H9 (cell line): ENCODE data around the gene BEST2. TPM values are rescaled to one million over a fixed set of nuclear protein-coding genes. Genes with fewer than 3 reads are reported as not detected.
A peak's percentile ranks its signal among the peaks of the same experiment; 100 is the strongest.

Source experiments
- DNase-seq: peaks from one replicate; pipeline ENCODE4 v3.0.0-alpha.2; 2017
- H2AFZ ChIP-seq: one replicate; pipeline ENCODE4 v1.6.1; 2013; ENCODE audit warnings: mild to moderate bottlenecking, low read length, control low read depth, moderate library complexity
- H2AK5ac ChIP-seq: 2 replicates; pipeline ENCODE4 v1.6.1; 2013; ENCODE audit warnings: low read length, control low read depth, mixed read lengths; ENCODE audit not compliant: insufficient read length
- H2BK120ac ChIP-seq: one replicate; pipeline ENCODE4 v1.6.1; 2013; ENCODE audit warnings: low read depth, mild to moderate bottlenecking, low read length, control low read depth, inconsistent platforms; ENCODE audit not compliant: poor library complexity, severe bottlenecking
- H2BK12ac ChIP-seq: 2 replicates; pipeline ENCODE4 v1.6.1; 2013; ENCODE audit warnings: low read length, control low read depth, mixed read lengths, low read depth; ENCODE audit not compliant: insufficient read length
- H2BK15ac ChIP-seq: 2 replicates; pipeline ENCODE4 v1.6.1; 2013; ENCODE audit warnings: low read depth, low read length, control low read depth
- H2BK20ac ChIP-seq: one replicate; pipeline ENCODE4 v1.6.1; 2013; ENCODE audit warnings: low read depth, mild to moderate bottlenecking, low read length, control low read depth, inconsistent platforms; ENCODE audit not compliant: poor library complexity, severe bottlenecking
- H2BK5ac ChIP-seq: 2 replicates; pipeline ENCODE4 v1.6.1; 2013; ENCODE audit warnings: low read length, control low read depth, mixed read lengths; ENCODE audit not compliant: insufficient read length
- H3K14ac ChIP-seq: 2 replicates; pipeline ENCODE4 v1.6.1; 2013; ENCODE audit warnings: low read length, control low read depth; ENCODE audit not compliant: insufficient read depth
- H3K18ac ChIP-seq: 2 replicates; pipeline ENCODE4 v1.6.1; 2013; ENCODE audit warnings: low read depth, mild to moderate bottlenecking, mixed read lengths, low read length, control low read depth; ENCODE audit not compliant: insufficient read length
- H3K23ac ChIP-seq: 2 replicates; pipeline ENCODE4 v1.6.1; 2013; ENCODE audit warnings: low read length, control low read depth, mixed read lengths, low read depth; ENCODE audit not compliant: insufficient read length
- H3K23me2 ChIP-seq: 2 replicates; pipeline ENCODE4 v1.6.1; 2013; ENCODE audit warnings: low read depth, mild to moderate bottlenecking, mixed read lengths, low read length, control low read depth; ENCODE audit not compliant: insufficient read length, poor library complexity, severe bottlenecking
- H3K27ac ChIP-seq: 2 replicates; pipeline ENCODE4 v1.5.1; 2013; ENCODE audit warnings: low read length, control low read depth, mixed read lengths, low read depth; ENCODE audit not compliant: insufficient read length
- H3K27me3 ChIP-seq: 2 replicates; pipeline ENCODE4 v1.6.1; 2013; ENCODE audit warnings: low read length, control low read depth, inconsistent platforms; ENCODE audit not compliant: insufficient read depth
- H3K4ac ChIP-seq: 2 replicates; pipeline ENCODE4 v1.6.1; 2013; ENCODE audit warnings: low read depth, mild to moderate bottlenecking, control low read depth, inconsistent platforms, low read length, moderate library complexity
- H3K4me1 ChIP-seq: 2 replicates; pipeline ENCODE4 v1.6.1; 2013; ENCODE audit warnings: low read length, control low read depth, inconsistent platforms; ENCODE audit not compliant: insufficient read depth
- H3K4me2 ChIP-seq: 2 replicates; pipeline ENCODE4 v1.6.1; 2013; ENCODE audit warnings: low read length, control low read depth, mixed read lengths; ENCODE audit not compliant: insufficient read length, insufficient read depth
- H3K56ac ChIP-seq: 2 replicates; pipeline ENCODE4 v1.6.1; 2013; ENCODE audit warnings: low read depth, mild to moderate bottlenecking, mixed read lengths, low read length, control low read depth; ENCODE audit not compliant: insufficient read length
- H3K79me1 ChIP-seq: 2 replicates; pipeline ENCODE4 v1.6.1; 2013; ENCODE audit warnings: low read depth, mild to moderate bottlenecking, moderate library complexity, low read length, control low read depth, inconsistent platforms; ENCODE audit not compliant: insufficient read depth, poor library complexity, severe bottlenecking
- H3K79me2 ChIP-seq: 2 replicates; pipeline ENCODE4 v1.6.1; 2013; ENCODE audit warnings: low read length, control low read depth, inconsistent platforms; ENCODE audit not compliant: insufficient read depth
- H3K9ac ChIP-seq: 2 replicates; pipeline ENCODE4 v1.6.1; 2013; ENCODE audit warnings: low read length, control low read depth, mixed read lengths; ENCODE audit not compliant: insufficient read length; ENCODE audit errors: extremely low read depth
- H3K9me3 ChIP-seq: one replicate; pipeline ENCODE4 v1.6.1; 2013; ENCODE audit warnings: low read depth, low read length, inconsistent platforms; ENCODE audit not compliant: control insufficient read depth
- H3T11ph ChIP-seq: one replicate; pipeline ENCODE4 v1.6.1; 2013; ENCODE audit warnings: mild to moderate bottlenecking, low read length, control low read depth, inconsistent platforms
- H4K20me1 ChIP-seq: one replicate; pipeline ENCODE4 v1.6.1; 2013; ENCODE audit not compliant: control insufficient read depth, insufficient read length, insufficient read depth
- H4K5ac ChIP-seq: 2 replicates; pipeline ENCODE4 v1.6.1; 2013; ENCODE audit warnings: low read depth, mild to moderate bottlenecking, mixed read lengths, low read length, control low read depth; ENCODE audit not compliant: insufficient read length
- H4K8ac ChIP-seq: replicated peaks from 2 replicates; pipeline ENCODE4 v1.6.1; 2013; ENCODE audit warnings: low read length, control low read depth, mixed read lengths, low read depth; ENCODE audit not compliant: insufficient read length
- H4K91ac ChIP-seq: 2 replicates; pipeline ENCODE4 v1.6.1; 2013; ENCODE audit warnings: low read depth, mild to moderate bottlenecking, moderate library complexity, mixed read lengths, low read length, control low read depth; ENCODE audit not compliant: insufficient read length
- H3K27ac Mint-ChIP-seq, 3 experiments: 2 replicates in 2 of 3; 3 replicates in 1 of 3; pipeline ENCODE4 v1.8.0; 2020 to 2021; ENCODE audit warnings: mixed read lengths in 3 of 3, mild to moderate bottlenecking in 1 of 3, moderate library complexity in 1 of 3
- H3K27me3 Mint-ChIP-seq: 2 replicates; pipeline ENCODE4 v1.8.0; 2021; ENCODE audit warnings: low read depth, mild to moderate bottlenecking, moderate library complexity, mixed read lengths
- H3K36me3 Mint-ChIP-seq, 3 experiments: 2 replicates in 2 of 3; 3 replicates in 1 of 3; pipeline ENCODE4 v1.8.0; 2020 to 2021; ENCODE audit warnings: low read depth in 3 of 3, mixed read lengths in 3 of 3; ENCODE audit not compliant: insufficient read depth in 1 of 3
- H3K4me1 Mint-ChIP-seq, 2 experiments: 2 replicates each; pipeline ENCODE4 v1.8.0; 2020; ENCODE audit warnings: mixed read lengths in 2 of 2
- H3K4me3 Mint-ChIP-seq, 2 experiments: 2 replicates in 1 of 2; 3 replicates in 1 of 2; pipeline ENCODE4 v1.8.0; 2020 to 2021; ENCODE audit warnings: mild to moderate bottlenecking in 2 of 2, mixed read lengths in 2 of 2, moderate library complexity in 1 of 2
- H3K9me3 Mint-ChIP-seq, 2 experiments: 2 replicates in 1 of 2; 3 replicates in 1 of 2; pipeline ENCODE4 v1.8.0; 2020; ENCODE audit warnings: mild to moderate bottlenecking in 2 of 2, mixed read lengths in 2 of 2, moderate library complexity in 1 of 2
- WGBS: extraction: QIAGEN DNeasy Blood & Tissue Kit; methylation state at CpG from one replicate; pipeline ENCODE4 v1.1.7; 2013; ENCODE audit warnings: missing lambda C conversion rate, low lambda C conversion rate, mixed read lengths; ENCODE audit not compliant: insufficient read length; ENCODE audit errors: extremely low coverage; 5-methylcytosine and 5-hydroxymethylcytosine counted together
- total RNA-seq: library from RNA; stranded (reverse); gene quantifications from 2 replicates; pipeline ENCODE4 v1.2.1, GENCODE V29; 2021
- TF ChIP-seq, protein P1 (sequence below): fragments of 200-600 bp; sonication (generic); conservative IDR thresholded peaks from 3 replicates; pipeline ENCODE4 v1.8.0; 2021; ENCODE audit warnings: antibody characterized with exemption, mild to moderate bottlenecking

The BEST2 gene
- total RNA-seq, 1 experiment from 2014 or later, result 1.6 TPM

DNA sequence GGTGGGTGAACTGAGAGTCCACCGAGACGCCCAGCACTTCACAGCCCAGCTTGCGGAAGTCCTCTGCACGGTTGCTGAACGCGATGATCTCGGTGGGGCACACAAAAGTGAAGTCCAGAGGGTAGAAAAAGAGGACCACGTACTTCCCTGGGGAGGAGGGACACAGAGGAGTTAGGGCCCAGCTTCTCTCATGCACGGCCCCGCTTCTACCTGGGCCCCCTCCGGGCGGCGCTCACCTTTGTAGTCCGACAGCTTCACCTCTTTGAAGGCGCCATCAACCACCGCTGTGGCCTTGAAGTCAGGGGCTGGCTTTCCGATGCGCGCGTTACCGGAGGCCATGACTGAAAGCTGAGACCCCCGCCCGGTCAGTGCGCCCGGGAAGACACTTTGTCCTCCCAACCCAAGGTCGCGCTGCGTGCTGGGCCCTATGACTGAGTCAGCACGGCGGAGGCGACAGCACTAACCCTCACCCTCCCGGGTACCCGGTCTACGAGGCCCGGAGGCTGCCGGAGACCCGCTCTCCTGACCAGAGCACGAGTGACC lies 49.4 kb downstream of the BEST2 start:
- no peak overlapping the region for H3K4ac ChIP-seq
- no peak overlapping the region for H3T11ph ChIP-seq
- peak overlapping the region; percentile 84 for H3K4me2 ChIP-seq
- H3K27ac ChIP-seq, result no peak overlapping the region
- no peak overlapping the region for H2BK15ac ChIP-seq
- H2AK5ac ChIP-seq, result no peak overlapping the region
- peaks cover 6% of the 10 kb centered on the region for H3K27me3 Mint-ChIP-seq
- no peak overlapping the region for H2AFZ ChIP-seq
- H3K27ac Mint-ChIP-seq, result peak overlapping the region in 1 of 3 experiments; percentile 81; a peak in 1 of 7 replicates
- peaks cover 18% of the 10 kb centered on the region for H3K23me2 ChIP-seq
- peak; percentile 45 for DNase-seq
- H3K4me3 Mint-ChIP-seq, result peak overlapping the region; percentile 91 to 94
- no peak overlapping the region for H2BK20ac ChIP-seq
- H3K18ac ChIP-seq, result peak overlapping the region; percentile 73
- no peaks in the 10 kb centered on the region for H3K27me3 ChIP-seq
- no peak overlapping the region for H4K91ac ChIP-seq
- peaks cover 18 to 20% of the 10 kb centered on the region in 2 experiments for H3K4me1 Mint-ChIP-seq
- peaks cover 11 to 44% (median 35%) of the 10 kb centered on the region in 3 experiments; a peak in 6 of 7 replicates for H3K36me3 Mint-ChIP-seq
- no peaks in the 10 kb centered on the region for H3K79me2 ChIP-seq
- H3K9me3 ChIP-seq, result no peaks in the 10 kb centered on the region
- no peak overlapping the region for H2BK120ac ChIP-seq
- no peak overlapping the region for H3K56ac ChIP-seq
- H3K9ac ChIP-seq, result peak overlapping the region; percentile 85
- H3K79me1 ChIP-seq, result peaks cover 4% of the 10 kb centered on the region
- H4K20me1 ChIP-seq, result no peaks in the 10 kb centered on the region
- H3K9me3 Mint-ChIP-seq, result no peaks in the 10 kb centered on the region; a peak in 1 of 5 replicates
- H2BK12ac ChIP-seq, result no peak overlapping the region
- TF ChIP-seq, protein P1, sequence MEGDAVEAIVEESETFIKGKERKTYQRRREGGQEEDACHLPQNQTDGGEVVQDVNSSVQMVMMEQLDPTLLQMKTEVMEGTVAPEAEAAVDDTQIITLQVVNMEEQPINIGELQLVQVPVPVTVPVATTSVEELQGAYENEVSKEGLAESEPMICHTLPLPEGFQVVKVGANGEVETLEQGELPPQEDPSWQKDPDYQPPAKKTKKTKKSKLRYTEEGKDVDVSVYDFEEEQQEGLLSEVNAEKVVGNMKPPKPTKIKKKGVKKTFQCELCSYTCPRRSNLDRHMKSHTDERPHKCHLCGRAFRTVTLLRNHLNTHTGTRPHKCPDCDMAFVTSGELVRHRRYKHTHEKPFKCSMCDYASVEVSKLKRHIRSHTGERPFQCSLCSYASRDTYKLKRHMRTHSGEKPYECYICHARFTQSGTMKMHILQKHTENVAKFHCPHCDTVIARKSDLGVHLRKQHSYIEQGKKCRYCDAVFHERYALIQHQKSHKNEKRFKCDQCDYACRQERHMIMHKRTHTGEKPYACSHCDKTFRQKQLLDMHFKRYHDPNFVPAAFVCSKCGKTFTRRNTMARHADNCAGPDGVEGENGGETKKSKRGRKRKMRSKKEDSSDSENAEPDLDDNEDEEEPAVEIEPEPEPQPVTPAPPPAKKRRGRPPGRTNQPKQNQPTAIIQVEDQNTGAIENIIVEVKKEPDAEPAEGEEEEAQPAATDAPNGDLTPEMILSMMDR, result no peak
- no peak overlapping the region for H3K23ac ChIP-seq
- no peak overlapping the region for H4K5ac ChIP-seq
- peak overlapping the region; percentile 86 for H3K14ac ChIP-seq
- no peak overlapping the region for H4K8ac ChIP-seq
- no peak overlapping the region for H2BK5ac ChIP-seq
- WGBS, result no CpG with 5 or more reads among the region's 38 CpGs
- no peaks in the 10 kb centered on the region; the same call in 1 of the 2 replicates for H3K4me1 ChIP-seq
